H1 (cell line): ENCODE results near the gene PARM1. TPM values are rescaled to one million over a fixed set of nuclear protein-coding genes. Genes with fewer than 3 reads are reported as not detected.

Experiments
- CHD1 ChIP-seq: IDR thresholded peaks from 2 replicates; pipeline ENCODE4 v1.6.1; 2012; ENCODE audit warnings: low read depth, low read length, improper control_type of control experiment
- CHD7 ChIP-seq: fragments of 300-600 bp; sonication (generic); IDR thresholded peaks from 2 replicates; pipeline ENCODE4 v1.7.1; 2012; ENCODE audit warnings: low read length, moderate library complexity, mild to moderate bottlenecking, inconsistent platforms; ENCODE audit not compliant: insufficient replicate concordance
- HDAC2 ChIP-seq, 2 experiments: fragments of 300-600 bp in 1 of 2; sonication (generic) in 1 of 2; IDR thresholded peaks; 2 replicates each; pipeline ENCODE4 v1.6.1; 2011 to 2012; ENCODE audit warnings: low read depth in 2 of 2, low read length in 2 of 2, mild to moderate bottlenecking in 2 of 2, moderate library complexity in 2 of 2, borderline replicate concordance in 1 of 2, inconsistent platforms in 1 of 2
- KDM1A ChIP-seq: fragments of 200-600, 300-600 bp; sonication (generic); IDR thresholded peaks from 2 replicates; pipeline ENCODE4 v1.7.1; 2016; ENCODE audit warnings: mild to moderate bottlenecking, low read length, borderline replicate concordance
- TAF7 ChIP-seq: optimal IDR thresholded peaks from 2 replicates; pipeline ENCODE3; 2011; ENCODE audit warnings: low read depth, mild to moderate bottlenecking, inconsistent platforms, low read length, moderate library complexity, borderline replicate concordance
- polyA plus RNA-seq, 7 experiments: library from polyadenylated mRNA; depleted of rRNA in 3 of 7; stranded (reverse) in 5 of 7; unstranded in 2 of 7; fragments of >200 nt in 5 of 7; fragments of 200-250 nt in 2 of 7; gene quantifications; 1 replicate in 5 of 7; 2 replicates in 1 of 7; 4 replicates in 1 of 7; pipeline versions ENCODE4 v1.2.1 to v1.2.3, GENCODE V29; 2011 to 2013; ENCODE audit warnings: missing spikeins in 2 of 7, mixed read lengths in 2 of 7
- total RNA-seq: library from RNA; stranded (reverse); fragmentation: NEBNext Ultra II Directional; extraction: Animal tissue kit (Norgen Biotek cat#: 25700); gene quantifications from 2 replicates; pipeline ENCODE4 v1.2.1, GENCODE V29; 2021
- TF ChIP-seq, protein P1 (sequence below): IDR thresholded peaks from 2 replicates; pipeline ENCODE4 v1.6.1; 2012; ENCODE audit warnings: inconsistent platforms
- TF ChIP-seq, protein P2 (sequence below): IDR thresholded peaks from 2 replicates; pipeline ENCODE4 v1.6.1; 2011; ENCODE audit warnings: low read depth, mild to moderate bottlenecking, low read length; ENCODE audit not compliant: insufficient read depth

Gene PARM1
- total and polyA plus RNA-seq, 2 of the 8 experiments (the other 6 are each of a cell fraction or from before 2014, with no cell fraction given), result 2.0 to 5.3 TPM

DNA sequence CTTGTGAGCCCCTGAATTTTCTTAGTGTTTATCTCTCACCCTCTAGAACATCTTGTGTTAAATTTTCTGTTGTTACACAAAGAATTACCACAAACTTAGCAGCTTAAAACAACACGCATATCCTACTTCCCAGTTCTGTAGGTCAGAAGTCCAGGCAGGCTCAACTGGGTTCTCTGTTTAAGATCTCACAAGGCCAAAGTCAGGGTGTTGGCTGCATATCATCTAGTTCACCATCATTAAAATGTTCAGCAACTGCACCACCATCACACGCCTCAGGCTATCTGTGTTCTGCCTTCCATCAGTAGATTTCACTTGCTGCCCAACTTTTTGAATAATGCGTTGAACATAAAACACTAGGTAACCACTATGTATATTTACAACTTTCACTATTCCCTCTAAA, 130.5 kb downstream of the PARM1 start (continued):
- TF ChIP-seq CHD7, result no peak
- TF ChIP-seq, protein P1, sequence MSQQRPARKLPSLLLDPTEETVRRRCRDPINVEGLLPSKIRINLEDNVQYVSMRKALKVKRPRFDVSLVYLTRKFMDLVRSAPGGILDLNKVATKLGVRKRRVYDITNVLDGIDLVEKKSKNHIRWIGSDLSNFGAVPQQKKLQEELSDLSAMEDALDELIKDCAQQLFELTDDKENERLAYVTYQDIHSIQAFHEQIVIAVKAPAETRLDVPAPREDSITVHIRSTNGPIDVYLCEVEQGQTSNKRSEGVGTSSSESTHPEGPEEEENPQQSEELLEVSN, result no peak
- TF ChIP-seq, protein P2, sequence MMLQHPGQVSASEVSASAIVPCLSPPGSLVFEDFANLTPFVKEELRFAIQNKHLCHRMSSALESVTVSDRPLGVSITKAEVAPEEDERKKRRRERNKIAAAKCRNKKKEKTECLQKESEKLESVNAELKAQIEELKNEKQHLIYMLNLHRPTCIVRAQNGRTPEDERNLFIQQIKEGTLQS, result no peak
- TF ChIP-seq TAF7, result no peak
- TF ChIP-seq KDM1A, result no peak
- TF ChIP-seq CHD1, result no peak
- no peak for TF ChIP-seq HDAC2 (IDR thresholded peaks at IDR 0.05; ENCODE audit: borderline replicate concordance in 1 of 2, low read depth in 2 of 2, low read length in 2 of 2)
